GM19452 (cell line): ENCODE measurements around the gene VILL.
"Not testable (repeated sequence)": the region's sequence is repeated elsewhere in the genome, so short reads cannot be mapped to it uniquely, and the experiment has no call there.

Experiments used
- ATAC-seq: cut with Tn5 transposase; IDR thresholded peaks from one replicate; pipeline ENCODE4 v1.9.1; 2021; ENCODE audit not compliant: unreplicated experiment

The VILL gene

GRCh38 chr3:38032328-38032865 is 41.8 kb downstream of the VILL start:
- ATAC-seq, result no peak

GRCh38 chr3:38033586-38033985 is 43.0 kb downstream of the VILL start:
- ATAC-seq, result not testable (repeated sequence)

- ATAC-seq, result not testable (repeated sequence)
Observed at GRCh38 chr3:38034335-38034734, 43.7 kb downstream of the VILL start.

DNA sequence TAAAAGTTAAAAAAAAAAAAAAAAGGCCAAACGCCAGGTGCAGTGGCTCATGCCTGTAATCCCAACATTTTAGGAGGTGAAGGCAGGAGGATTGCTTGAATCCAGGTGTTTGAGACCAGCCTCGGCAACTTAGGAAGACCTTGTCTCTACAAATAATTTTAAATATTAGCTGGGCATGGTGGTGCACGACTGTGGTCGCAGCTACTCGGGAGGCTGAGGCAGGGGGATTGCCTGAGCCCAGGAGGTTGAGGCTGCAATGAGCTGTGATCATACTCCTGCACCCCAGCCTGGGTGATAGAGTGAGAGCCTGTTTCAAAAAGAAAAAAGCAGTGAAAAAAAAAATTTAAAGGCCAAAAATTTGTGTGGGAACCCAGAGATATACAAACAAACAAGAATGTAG is 45.7 kb downstream of the VILL start:
- ATAC-seq, result no peak

DNA sequence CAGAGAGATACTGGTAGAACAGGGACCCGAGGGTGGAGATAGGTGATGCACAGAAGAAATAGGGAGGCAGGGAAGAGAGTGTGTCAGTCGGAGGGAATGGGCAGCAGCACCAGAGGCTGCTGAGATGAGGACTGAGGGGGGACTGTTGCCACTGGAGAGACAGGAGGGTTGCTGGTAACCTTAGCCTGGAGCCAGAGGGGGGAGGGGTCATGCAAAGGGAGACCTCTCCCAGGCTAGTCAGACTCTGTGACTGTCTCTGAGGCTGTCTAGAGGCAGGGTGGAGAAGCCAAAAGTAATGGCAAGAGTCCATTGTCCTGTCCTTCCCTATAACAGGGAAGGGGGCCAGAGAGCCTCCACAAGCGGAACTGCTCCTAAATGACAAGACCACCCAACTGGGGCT is 46.3 kb downstream of the VILL start:
- no peak for ATAC-seq

DNA sequence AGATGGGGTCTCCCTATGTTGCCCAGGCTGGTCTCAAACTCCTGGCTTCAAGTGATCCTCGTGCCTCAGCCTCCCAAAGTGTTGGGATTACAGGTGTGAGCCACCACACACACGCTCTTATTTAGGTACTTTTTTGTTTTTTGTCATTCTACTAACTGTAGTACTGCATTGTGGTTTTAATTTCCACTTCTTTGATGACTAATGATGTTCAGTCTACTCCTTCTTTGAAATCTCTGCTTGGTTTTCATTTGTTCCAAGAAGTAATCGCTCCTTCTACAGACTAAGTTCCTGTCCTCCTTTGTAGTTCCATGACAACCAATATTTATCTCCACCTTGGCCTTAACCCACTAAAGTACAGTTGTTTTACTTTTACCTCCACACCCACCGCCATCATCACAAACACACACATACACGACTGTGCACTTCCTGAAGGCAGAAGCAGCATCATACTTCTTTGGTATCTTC is 47.9 kb downstream of the VILL start:
- ATAC-seq, result no peak

- peak; percentile 86 for ATAC-seq
Observed at GRCh38 chr3:38039101-38039898, 48.7 kb downstream of the VILL start, which contains the start of gene DLEC1. TSS of gene DLEC1 (plus strand) at chr3:38039208. CDS start at chr3:38039226, 18 bp downstream.

GRCh38 chr3:38039899-38040261 is 49.3 kb downstream of the VILL start:
- ATAC-seq, result peak; percentile 56

DNA sequence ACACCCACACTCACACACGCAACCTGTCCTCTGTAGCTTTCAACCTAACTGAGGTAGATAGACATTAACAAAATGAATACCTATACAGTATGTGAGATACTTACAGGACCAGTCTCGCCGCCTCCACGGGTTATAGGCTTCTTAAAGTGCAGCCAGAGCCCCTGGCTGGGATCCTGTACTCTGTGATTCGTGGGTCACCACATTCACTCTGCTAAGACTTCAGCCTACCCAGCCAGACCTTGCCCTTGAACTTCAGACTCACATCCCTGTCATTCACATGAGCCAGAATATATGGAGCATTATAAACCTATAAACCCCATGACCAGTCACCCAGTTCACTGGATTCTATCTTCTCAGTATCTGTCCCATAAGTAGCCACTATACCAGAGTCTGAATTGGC is 49.8 kb downstream of the VILL start:
- no peak for ATAC-seq

GRCh38 chr3:38043486-38043885 is 52.9 kb downstream of the VILL start:
- ATAC-seq, result no peak

GRCh38 chr3:38046027-38046426 is 55.4 kb downstream of the VILL start:
- ATAC-seq, result no peak

DNA sequence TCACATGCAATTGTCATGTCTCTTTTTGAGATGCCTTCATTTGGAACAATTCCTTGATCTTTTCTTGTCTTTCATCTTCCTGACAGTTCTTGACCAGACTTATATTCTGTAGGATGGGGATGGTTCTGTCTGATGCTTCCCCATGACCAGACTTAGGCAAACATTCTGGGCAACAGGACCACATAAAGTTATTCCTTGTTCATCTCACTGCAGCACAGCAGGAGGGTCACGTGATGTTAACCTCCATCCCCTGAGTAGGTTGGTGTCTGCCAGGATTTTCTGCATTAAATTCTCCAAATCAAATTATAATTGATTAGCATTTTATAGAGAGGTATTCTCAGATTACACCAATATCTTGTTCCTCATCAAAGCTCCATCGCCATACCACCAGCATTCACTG is 56.2 kb downstream of the VILL start:
- no peak for ATAC-seq

GRCh38 chr3:38047896-38048295 is 57.3 kb downstream of the VILL start:
- ATAC-seq, result no peak

GRCh38 chr3:38049358-38050126 is 59.0 kb downstream of the VILL start:
- ATAC-seq, result no peak

GRCh38 chr3:38051131-38051530 is 60.5 kb downstream of the VILL start:
- ATAC-seq, result no peak

- ATAC-seq, result not testable (repeated sequence)
Observed at GRCh38 chr3:38053286-38053685, 62.7 kb downstream of the VILL start.

GRCh38 chr3:38053813-38054498 is 63.4 kb downstream of the VILL start:
- not testable (repeated sequence) for ATAC-seq

GRCh38 chr3:38054499-38055001 is 64.0 kb downstream of the VILL start:
- ATAC-seq, result no peak
